ENCODE results near the gene UCK2. TPM values are rescaled to one million over a fixed set of nuclear protein-coding genes. Genes with fewer than 3 reads are reported as not detected.

UCK2 gene
- total RNA-seq, 1 experiment from 2014 or later, result 88.4 TPM

DNA sequence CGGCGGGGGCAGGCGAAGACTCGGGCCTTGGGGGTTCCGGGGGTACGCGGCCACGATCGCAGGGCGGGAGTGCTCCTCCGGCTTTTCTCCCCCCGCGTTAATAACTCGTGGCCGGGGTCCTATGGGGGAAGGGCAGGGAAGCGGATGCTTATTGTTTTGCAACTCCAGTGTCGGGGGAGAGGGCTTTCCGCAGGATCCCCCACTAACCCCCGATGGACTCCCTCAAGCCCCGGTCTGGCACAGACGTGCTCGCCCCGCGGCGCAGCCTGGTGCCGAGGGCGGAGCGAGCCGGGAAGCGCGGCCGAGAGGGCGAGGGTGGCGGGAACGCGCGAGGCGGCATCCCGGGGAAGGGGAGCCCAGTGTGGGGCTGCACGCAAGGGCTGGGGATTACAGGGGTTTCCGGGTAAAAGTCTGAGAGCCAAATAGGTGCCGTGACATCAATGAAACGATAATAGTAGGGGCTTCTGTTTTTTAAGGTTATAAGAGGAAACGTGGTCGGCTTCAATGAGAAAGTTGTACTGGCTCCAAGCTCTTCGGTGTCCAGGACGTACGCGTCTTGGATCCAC lies 772 bp downstream of the UCK2 start:
- Histone ChIP-seq H3K27me3 (ENCODE audit: insufficient read depth, low read length) (no peaks in the 10 kb centered on the region), H3K9me3 (ENCODE audit: control insufficient read depth in 1 of 2, insufficient read depth in 1 of 2, low read depth in 1 of 2, low read length in 2 of 2) (no peaks in the 10 kb centered on the region), H4K20me1 (ENCODE audit: insufficient read depth) (peaks cover 7% of the 10 kb centered on the region; the same call in 1 of the 2 replicates), H3K4me3 (replicated peaks in 1 of 2; ENCODE audit: low read depth in 1 of 2, low read length in 2 of 2) (peak overlapping the region; percentile 69 to 70), H3K36me3 (ENCODE audit: control insufficient read depth in 1 of 2, insufficient read depth in 2 of 2, low read length in 2 of 2) (peaks cover 0 to 6% of the 10 kb centered on the region in 2 experiments; a peak in 1 of 4 replicates), H3K9ac (ENCODE audit: low read length) (peak overlapping the region; percentile 96), H3K79me2 (ENCODE audit: insufficient read depth, low read length) (peaks cover 60% of the 10 kb centered on the region), H3K4me1 (ENCODE audit: control insufficient read depth in 1 of 2, insufficient read depth in 2 of 2, low read length in 2 of 2) (peaks cover 13 to 18% of the 10 kb centered on the region in 2 experiments; a peak in 3 of 4 replicates), H3K9me2 (ENCODE audit: insufficient read depth) (no peaks in the 10 kb centered on the region), H2AFZ (ENCODE audit: low read depth, low read length, poor library complexity, severe bottlenecking) (no peak overlapping the region), H3K4me2 (ENCODE audit: low read length) (peak overlapping the region; percentile 85), H3K27ac (ENCODE audit: low read depth, low read length) (peak overlapping the region; percentile 90)
- peak; percentile 49 for ATAC-seq
- TF ChIP-seq ZFX (IDR thresholded peaks at IDR 0.05), result peak; percentile 77
- peak; percentile 29 for TF ChIP-seq POLR2AphosphoS5 (IDR thresholded peaks at IDR 0.05; ENCODE audit: low read depth, low read length)
- TF ChIP-seq POLR2A (IDR thresholded peaks at IDR 0.05; ENCODE audit: borderline replicate concordance, extremely low read depth, insufficient read depth, insufficient read length), result peak; percentile 16
- TF ChIP-seq ZNF274 (IDR thresholded peaks at IDR 0.05; ENCODE audit: low read depth, low read length), result no peak
- TF ChIP-seq, protein P1, sequence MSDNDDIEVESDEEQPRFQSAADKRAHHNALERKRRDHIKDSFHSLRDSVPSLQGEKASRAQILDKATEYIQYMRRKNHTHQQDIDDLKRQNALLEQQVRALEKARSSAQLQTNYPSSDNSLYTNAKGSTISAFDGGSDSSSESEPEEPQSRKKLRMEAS (IDR thresholded peaks at IDR 0.05), result peak; percentile 3; the same call in 1 of the 2 replicates
- RAD21 ChIA-PET (ENCODE audit: low non-redundant PET in 1 of 2, low total read pairs in 2 of 2, uncharacterized antibody in 2 of 2, unreplicated experiment in 2 of 2), result no interaction called here
- POLR2A ChIA-PET, result interaction anchor here (0.6 to 2.3 kb wide), 2 partner anchors 57 to 59 kb away, joined by 3 to 9 read pairs; partner anchors contain the start of gene TMCO1
- CTCF ChIA-PET, result interaction anchor here (1.3 kb wide), 1 partner anchor 43 kb away, joined by 4 read pairs; no protein-coding TSS in a partner anchor
- no peak for DNase-seq (ENCODE audit: low read depth, low spot score)
- intact Hi-C loops (cut with micrococcal nuclease), result loop anchor here (2.0 to 5.0 kb wide), 2 partner anchors 59 to 84 kb away; partner anchors contain the start of gene TMCO1
- BruUV-seq (replicated peaks), result TSS peak; percentile 87

DNA sequence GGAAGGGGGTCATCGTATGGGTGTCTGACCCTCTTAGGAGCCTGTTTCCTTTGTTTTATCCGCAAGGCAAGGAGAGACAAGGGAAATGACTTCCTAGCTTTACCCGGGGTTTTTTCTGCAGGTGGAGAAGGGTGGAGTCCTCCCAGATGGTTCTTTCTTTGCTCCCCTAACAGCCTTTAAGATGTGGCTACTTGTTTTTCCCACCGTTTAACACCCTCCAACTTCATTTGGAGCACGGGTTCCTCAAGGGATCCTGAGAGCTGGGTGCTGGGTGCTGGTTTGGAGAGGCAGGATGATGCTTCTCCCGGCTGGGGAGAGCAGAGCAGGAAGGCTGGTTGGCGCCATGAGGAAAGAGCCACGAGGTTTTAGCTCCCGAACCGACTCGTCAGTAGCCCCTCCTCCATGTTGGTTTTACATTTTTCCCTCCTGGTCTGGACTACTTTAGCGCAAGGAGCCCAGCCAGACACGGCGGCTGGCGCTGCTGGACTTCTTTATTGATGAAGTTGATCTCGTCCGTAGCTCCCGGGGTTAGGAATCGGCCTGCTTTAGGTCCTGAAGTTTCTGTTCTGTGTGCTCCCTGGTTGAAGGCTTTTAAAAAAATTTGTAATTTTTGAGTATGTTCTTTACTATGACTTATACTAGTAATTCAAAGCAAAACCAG lies 1.4 kb downstream of the UCK2 start:
- RAD21 ChIA-PET (ENCODE audit: low non-redundant PET in 1 of 2, low total read pairs in 2 of 2, uncharacterized antibody in 2 of 2, unreplicated experiment in 2 of 2), result no interaction called here
- intact Hi-C loops (cut with micrococcal nuclease), result loop anchor here (2.0 to 5.0 kb wide), 2 partner anchors 60 to 84 kb away; partner anchors contain the start of gene TMCO1

More for the DNA sequence above, 1.4 kb downstream of the UCK2 start:
- Histone ChIP-seq H3K9me2 (ENCODE audit: insufficient read depth) (no peaks in the 10 kb centered on the region), H2AFZ (ENCODE audit: low read depth, low read length, poor library complexity, severe bottlenecking) (no peak overlapping the region), H3K27ac (ENCODE audit: low read depth, low read length) (peak overlapping the region; percentile 90), H3K4me1 (ENCODE audit: control insufficient read depth in 1 of 2, insufficient read depth in 2 of 2, low read length in 2 of 2) (peaks cover 13 to 18% of the 10 kb centered on the region in 2 experiments; a peak in 3 of 4 replicates), H3K9ac (ENCODE audit: low read length) (peak overlapping the region; percentile 96), H3K4me2 (ENCODE audit: low read length) (peak overlapping the region; percentile 85), H3K36me3 (ENCODE audit: control insufficient read depth in 1 of 2, insufficient read depth in 2 of 2, low read length in 2 of 2) (peaks cover 0 to 6% of the 10 kb centered on the region in 2 experiments; a peak in 1 of 4 replicates), H3K79me2 (ENCODE audit: insufficient read depth, low read length) (peaks cover 66% of the 10 kb centered on the region), H3K4me3 (replicated peaks in 1 of 2; ENCODE audit: low read depth in 1 of 2, low read length in 2 of 2) (peak overlapping the region; percentile 69 to 70), H3K9me3 (ENCODE audit: control insufficient read depth in 1 of 2, insufficient read depth in 1 of 2, low read depth in 1 of 2, low read length in 2 of 2) (no peaks in the 10 kb centered on the region), H4K20me1 (ENCODE audit: insufficient read depth) (peaks cover 7% of the 10 kb centered on the region; the same call in 1 of the 2 replicates), H3K27me3 (ENCODE audit: insufficient read depth, low read length) (no peaks in the 10 kb centered on the region)
- DNase-seq (ENCODE audit: low read depth, low spot score) (peak; percentile 58), ATAC-seq (peak; percentile 33)
- BruUV-seq (replicated peaks), result TSS peak; percentile 64
- CTCF ChIA-PET, result interaction anchor here (1.3 kb wide), 1 partner anchor 42 kb away, joined by 4 read pairs; no protein-coding TSS in a partner anchor
- peak; percentile 49 for TF ChIP-seq YY1 (IDR thresholded peaks at IDR 0.05; ENCODE audit: extremely low read depth, insufficient replicate concordance, low read depth, low read length)
- peak; percentile 20; the same call in 1 of the 2 replicates for TF ChIP-seq POLR2AphosphoS5 (IDR thresholded peaks at IDR 0.05; ENCODE audit: low read depth, low read length)
- no peak for TF ChIP-seq ELF1 (IDR thresholded peaks at IDR 0.05; ENCODE audit: borderline replicate concordance, low read depth)
- TF ChIP-seq, protein P1 (IDR thresholded peaks at IDR 0.05), result peak; percentile 89
- no peak for TF ChIP-seq ZNF274 (IDR thresholded peaks at IDR 0.05; ENCODE audit: low read depth, low read length)
- no peak for TF ChIP-seq RAD21 (IDR thresholded peaks at IDR 0.05; ENCODE audit: low read depth)
- TF ChIP-seq SIN3A (IDR thresholded peaks at IDR 0.05; ENCODE audit: low read depth), result peak; percentile 53; the same call in 1 of the 2 replicates
- TF ChIP-seq POLR2A (IDR thresholded peaks at IDR 0.05; ENCODE audit: borderline replicate concordance, extremely low read depth, insufficient read depth, insufficient read length), result peak; percentile 3
- POLR2A ChIA-PET, result interaction anchor here (0.6 to 2.3 kb wide), 3 partner anchors 43 to 60 kb away, joined by 3 to 9 read pairs (median 4); partner anchors contain the start of gene TMCO1

Measured in HCT116 (cell line).